DMS79 treated with DMSO at 0.1 percent for 48 hours (cell line): ENCODE data around the gene RESF1.

ENCODE experiments used
- DNase-seq: peaks from one replicate; lab custom pipeline; 2025; lab: John Stamatoyannopoulos, UW

RESF1 gene

GRCh38 chr12:31961137-31961536 lies 1.9 kb downstream of the RESF1 start:
- DNase-seq: no peak

GRCh38 chr12:31962076-31962475 lies 2.9 kb downstream of the RESF1 start:
- DNase-seq: no peak

GRCh38 chr12:31964280-31964679 lies 5.1 kb downstream of the RESF1 start:
- no peak for DNase-seq

GRCh38 chr12:31965090-31965489 lies 5.9 kb downstream of the RESF1 start:
- no peak for DNase-seq

DNA sequence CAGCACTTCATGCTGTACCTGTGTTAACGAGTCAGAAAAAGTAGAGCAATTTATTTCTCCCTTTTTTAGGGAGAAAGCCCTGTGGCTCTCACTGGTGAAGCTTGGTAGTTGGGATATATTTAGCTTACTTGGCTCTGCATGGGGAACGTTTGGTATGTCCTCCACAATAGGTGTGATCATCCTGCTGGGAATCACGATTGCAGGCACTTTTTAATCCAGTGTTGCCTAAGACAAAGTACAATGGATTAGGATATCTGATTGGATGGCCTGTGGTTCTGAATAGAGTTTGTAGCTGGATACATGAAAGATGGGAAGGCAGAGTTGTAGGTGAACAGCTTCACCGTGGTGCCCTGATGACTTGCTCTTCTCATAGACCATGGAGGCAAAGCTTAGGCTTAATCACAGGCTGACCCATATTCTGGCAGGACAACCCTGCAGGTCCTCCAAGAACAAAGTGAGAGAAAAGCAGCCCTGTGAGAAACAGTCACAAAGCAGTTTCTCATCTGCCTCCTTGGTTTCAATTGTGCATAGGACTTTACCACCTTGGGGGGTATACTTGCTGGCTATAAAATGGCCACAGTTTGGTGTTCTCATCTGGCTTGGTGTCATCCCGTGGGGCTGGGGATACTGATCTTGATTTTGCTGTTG lies 7.5 kb downstream of the RESF1 start:
- no peak for DNase-seq

DNA sequence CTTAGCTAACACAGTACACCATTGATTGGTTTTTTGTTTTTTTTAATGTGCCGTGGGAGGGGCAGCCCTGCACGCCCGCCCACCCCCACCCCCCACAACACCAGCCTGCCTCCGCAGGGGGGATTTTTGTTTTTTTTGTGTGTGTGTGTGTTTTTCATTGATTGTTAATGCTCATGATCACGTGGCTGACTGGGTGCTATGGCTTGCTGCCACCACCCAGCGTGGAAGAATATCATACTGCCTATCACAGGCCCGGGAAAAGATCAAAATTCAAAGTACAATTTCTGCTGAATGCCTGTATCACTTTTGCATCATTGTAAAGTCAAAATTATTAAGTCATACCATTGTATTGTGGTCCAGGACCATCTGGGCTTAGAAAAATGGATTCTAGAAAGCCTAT lies 8.3 kb downstream of the RESF1 start:
- DNase-seq: no peak

DNA sequence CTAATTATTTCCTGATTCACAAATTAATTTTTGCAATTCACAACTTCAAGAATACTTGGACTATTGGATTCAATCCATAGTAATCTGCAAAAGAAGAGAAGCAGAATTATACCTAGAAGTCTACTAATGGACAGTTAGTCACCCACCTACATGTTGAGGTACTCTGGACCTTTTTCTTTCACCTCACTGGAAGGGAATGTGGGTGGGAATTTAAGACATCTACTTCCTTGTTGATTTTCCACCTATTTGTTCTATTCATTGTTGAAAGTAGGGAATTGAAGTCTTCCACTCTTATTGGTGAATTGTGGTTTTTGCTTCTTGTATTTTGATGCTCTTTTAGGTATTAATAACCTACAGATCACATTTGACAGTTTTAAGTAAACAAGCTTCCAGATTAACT lies 11.0 kb downstream of the RESF1 start:
- no peak for DNase-seq

DNA sequence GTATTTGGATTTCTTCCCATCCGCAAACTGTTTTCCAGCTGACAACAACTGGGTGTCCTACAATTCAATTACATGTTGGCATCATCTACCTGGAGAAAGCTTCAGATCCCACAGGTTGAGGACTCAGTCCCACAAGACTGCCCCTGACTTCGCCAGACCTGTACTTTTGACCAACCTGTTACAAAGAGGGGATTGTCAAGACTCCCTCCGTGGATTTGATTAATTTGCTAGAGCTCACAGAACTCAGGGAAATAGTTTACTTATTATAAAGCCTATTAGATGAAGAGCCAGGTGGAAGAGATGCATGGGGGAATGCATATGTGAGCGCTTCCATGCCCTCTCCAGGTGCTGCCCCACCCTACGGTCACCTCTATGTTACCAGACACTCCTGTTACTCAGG lies 14.6 kb downstream of the RESF1 start:
- DNase-seq: no peak

DNA sequence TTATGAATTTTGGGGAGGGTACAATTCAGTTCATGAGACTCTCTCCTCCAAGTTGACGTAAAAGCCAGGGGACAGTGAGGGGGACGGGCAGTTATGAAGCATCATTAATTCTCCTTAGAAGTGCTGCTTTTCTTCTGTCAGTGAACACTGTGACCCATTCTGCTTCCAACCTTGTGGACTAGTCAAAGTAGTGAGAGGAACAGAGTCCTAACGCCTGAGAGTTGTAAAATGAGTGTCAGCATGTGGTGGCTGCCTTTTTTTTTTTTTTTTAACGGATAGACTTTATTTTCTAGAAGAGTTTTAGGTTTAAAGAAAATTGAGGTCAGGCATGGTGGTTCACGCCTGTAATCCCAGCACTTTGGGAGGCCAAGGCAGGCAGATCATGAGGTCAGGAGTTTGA lies 15.5 kb downstream of the RESF1 start:
- DNase-seq: no peak

- DNase-seq: no peak
Observed at GRCh38 chr12:31984806-31985591, 25.8 kb downstream of the RESF1 start.

GRCh38 chr12:31985832-31986231 lies 26.6 kb downstream of the RESF1 start:
- no peak for DNase-seq

DNA sequence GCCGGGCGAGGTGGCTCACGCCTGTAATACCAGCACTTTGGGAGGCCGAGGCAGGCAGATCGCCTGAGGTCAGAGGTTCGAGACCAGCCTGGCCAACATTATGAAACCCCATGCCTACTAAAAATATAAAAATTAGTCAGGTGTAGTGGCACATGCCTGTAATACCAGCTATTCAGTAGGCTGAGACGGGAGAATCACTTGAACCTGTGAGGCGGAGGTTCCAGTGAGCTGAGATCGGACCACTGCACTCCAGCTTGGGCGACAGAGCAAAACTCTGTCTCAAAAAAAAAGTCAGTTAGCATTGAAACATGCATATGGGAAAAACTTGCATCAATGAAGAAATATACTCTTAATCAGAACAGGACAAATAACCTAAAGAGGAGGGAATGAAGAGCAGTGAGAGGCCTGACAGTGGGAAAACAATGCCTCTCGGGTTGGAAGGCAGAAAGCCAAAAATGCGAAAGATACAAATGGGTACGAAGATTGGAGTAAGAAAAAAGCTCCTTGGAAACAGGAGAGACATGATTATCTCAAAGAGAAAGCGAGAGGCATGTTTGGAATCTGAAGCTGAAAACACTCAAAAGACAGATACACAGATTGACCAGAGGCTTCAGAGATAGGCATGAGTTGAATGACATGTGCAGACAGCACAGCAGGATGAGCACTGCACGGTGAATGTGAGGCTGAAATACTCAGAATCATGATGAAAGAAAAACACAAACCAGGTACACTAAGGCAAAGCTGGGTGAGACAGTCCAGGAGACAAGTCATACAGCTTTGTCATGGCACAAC lies 30.6 kb downstream of the RESF1 start:
- DNase-seq: no peak

GRCh38 chr12:31991146-31991545 lies 31.9 kb downstream of the RESF1 start:
- no peak for DNase-seq

DNA sequence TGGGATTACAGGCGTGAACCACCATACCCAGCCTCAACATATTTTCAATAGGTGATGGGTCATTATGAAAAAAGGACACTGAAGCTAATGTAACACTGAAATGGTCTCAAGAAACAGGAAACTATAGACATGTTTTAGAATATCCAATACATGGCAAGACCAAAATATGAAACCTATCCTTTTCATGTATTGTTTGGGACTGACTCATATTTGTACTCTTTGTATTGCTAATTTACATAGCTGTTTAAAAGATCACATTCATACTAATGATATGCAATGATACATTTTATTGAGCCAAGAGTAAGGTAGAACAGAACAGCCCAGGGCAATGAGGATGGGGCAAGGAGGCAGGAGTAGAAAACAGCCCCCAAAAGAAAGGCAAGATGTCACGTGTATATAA lies 32.6 kb downstream of the RESF1 start:
- DNase-seq: no peak

DNA sequence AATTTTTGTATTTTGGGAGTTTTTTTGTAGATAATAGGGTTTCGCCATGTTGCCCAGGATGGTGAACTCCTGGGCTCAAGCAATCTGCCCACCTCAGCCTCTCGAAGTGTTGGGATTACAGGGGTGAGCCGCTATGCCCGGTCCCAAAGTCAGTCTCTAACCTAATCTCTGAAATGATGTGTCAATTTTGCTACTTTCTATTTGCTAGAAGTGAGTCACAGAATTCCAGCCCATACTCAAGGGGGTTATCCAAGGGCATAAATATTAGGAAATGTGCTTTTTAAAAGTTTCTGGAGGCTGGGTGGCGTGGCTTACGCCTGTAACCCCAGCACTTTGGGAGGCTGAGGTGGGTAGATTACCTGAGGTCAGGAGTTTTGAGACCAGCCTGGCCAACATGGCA lies 40.5 kb downstream of the RESF1 start:
- DNase-seq: no peak

- no peak for DNase-seq
Observed at GRCh38 chr12:32000373-32001005, 41.3 kb downstream of the RESF1 start.

GRCh38 chr12:32002848-32003493 lies 43.8 kb downstream of the RESF1 start:
- DNase-seq: no peak

GRCh38 chr12:32003654-32004053 lies 44.4 kb downstream of the RESF1 start:
- no peak for DNase-seq

DNA sequence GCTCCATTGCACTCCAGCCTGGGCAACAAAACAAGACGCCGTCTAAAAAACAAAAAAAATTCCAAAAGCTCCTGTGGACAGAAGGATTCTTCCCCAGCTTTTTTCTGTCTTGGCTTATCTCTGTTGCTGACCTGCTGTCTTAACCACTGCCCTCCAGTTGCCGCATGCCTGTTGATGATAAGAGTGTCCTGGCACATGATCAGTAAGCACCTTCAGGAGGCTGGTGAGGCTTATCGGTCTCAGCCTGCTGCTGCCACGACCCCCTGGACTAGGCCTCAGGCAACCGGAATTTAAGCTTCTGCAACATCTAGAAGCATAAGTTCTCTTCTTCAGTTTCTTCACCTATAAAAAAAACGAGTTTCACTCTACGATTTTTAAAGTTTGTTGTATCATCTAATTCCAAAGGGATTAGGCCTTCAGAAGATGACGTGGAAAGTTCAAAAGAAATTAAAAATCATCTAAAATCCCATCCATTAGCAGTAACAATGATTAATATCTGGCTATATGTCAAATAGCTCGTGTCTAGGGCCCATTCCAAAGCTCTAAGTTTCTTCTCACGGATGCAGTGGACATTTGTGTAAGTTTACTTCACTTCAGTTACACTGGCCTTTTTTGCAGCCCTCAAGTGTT lies 46.4 kb downstream of the RESF1 start:
- DNase-seq: no peak
